Adrenal gland (tissue), 12 donors: Measurements from ENCODE around the gene ZSCAN23. TPM values are rescaled to one million over a fixed set of nuclear protein-coding genes. Genes with fewer than 3 reads are reported as not detected.
"Not testable (repeated sequence)": the region's sequence is repeated elsewhere in the genome, so short reads cannot be mapped to it uniquely, and the experiment has no call there.

ENCODE experiments used
- DNase-seq, 7 donors: peaks; one replicate each; pipeline ENCODE4 v3.0.0-alpha.2; 2019 to 2020
- H3K27ac ChIP-seq, 5 donors: fragments of 200-600 bp; sonication (generic) in 4 of 5; 1 replicate in 3 of 5; 2 replicates in 2 of 5; pipeline versions ENCODE4 v1.5.1 to v1.8.0; 2016 to 2020; ENCODE audit warnings: mild to moderate bottlenecking in 1 of 5
- H3K27me3 ChIP-seq: fragments of 200-600 bp; 2 replicates; pipeline ENCODE4 v1.8.0; 2021
- H3K36me3 ChIP-seq, 2 donors: fragments of 200-600 bp; replicated peaks in 1 of 2; 1 replicate in 1 of 2; 2 replicates in 1 of 2; pipeline versions ENCODE4 v1.5.1 to v1.8.0; 2018 to 2022
- H3K4me1 ChIP-seq, 2 donors: fragments of 200-600 bp; replicated peaks in 1 of 2; 1 replicate in 1 of 2; 2 replicates in 1 of 2; pipeline versions ENCODE4 v1.5.1 to v1.8.0; 2018 to 2021
- H3K4me3 ChIP-seq, 4 donors: fragments of 200-600 bp; sonication (generic) in 3 of 4; one replicate each; pipeline ENCODE4 v1.5.1; 2016 to 2018
- H3K9me3 ChIP-seq, 3 donors: fragments of 200-600 bp; sonication (generic) in 1 of 3; replicated peaks in 1 of 3; 1 replicate in 2 of 3; 2 replicates in 1 of 3; pipeline versions ENCODE4 v1.5.1 to v1.8.0; 2016 to 2021
- POLR2A ChIP-seq, 2 donors: fragments of 450-650 bp; IDR thresholded peaks; one replicate each; pipeline ENCODE4 v1.6.1; 2017; ENCODE audit warnings: antibody characterized with exemption in 2 of 2, mild to moderate bottlenecking in 2 of 2, moderate library complexity in 1 of 2
- WGBS, 4 donors: extraction: QIAGEN DNeasy Blood & Tissue Kit in 2 of 4; methylation state at CpG; one replicate each; pipeline versions ENCODE4 v1.1.5 to v1.1.7; 2013 to 2017; 5-methylcytosine and 5-hydroxymethylcytosine counted together
- intact Hi-C, 2 donors: fragments of 100-400 bp; cut with DNase I; formaldehyde crosslinking; loops; one replicate each; pipeline versions ENCODE4 v1.14.1 to v1.15.0; 2022 to 2023
- polyA plus RNA-seq, 3 donors: library from polyadenylated mRNA; stranded (reverse); fragments of 200-250 nt in 2 of 3; fragments of 350-450 nt in 1 of 3; fragmentation: Illumina TruSeq in 1 of 3; extraction: RNeasy Lipid Tissue Mini Kit (QIAGEN cat#74804) in 1 of 3; gene quantifications; one replicate each; pipeline ENCODE4 v1.2.3, GENCODE V29; 2013 to 2014
- total RNA-seq, 9 donors: library from RNA; depleted of rRNA in 4 of 9; stranded (reverse); fragments of >200 nt in 4 of 9; fragments of 120-200 nt in 1 of 9; fragmentation: NEBNext Ultra II Directional in 1 of 9; extraction: Animal tissue kit (Norgen Biotek cat#: 25700) in 1 of 9; gene quantifications; one replicate each; pipeline versions ENCODE4 v1.1.0 to v1.2.4, GENCODE V29; 2013 to 2023
- TF ChIP-seq, protein P1 (sequence below), 6 experiments: fragments of 450-650 bp in 4 of 6; fragments of 200-600 bp in 2 of 6; sonication (generic) in 1 of 6; IDR thresholded peaks; 1 replicate in 5 of 6; 2 replicates in 1 of 6; pipeline versions ENCODE4 v1.5.1 to v1.8.0; 2016 to 2021; ENCODE audit warnings: antibody characterized with exemption in 6 of 6, mild to moderate bottlenecking in 2 of 6, moderate library complexity in 1 of 6
- donor health status: healthy with polysubstance abuse.
- donor health status: Bipolar disorder and iron deficiency.
- donor health status: DM: yes; HTN: yes; CAD: no.
- donor health status: DM: no; HTN: no; CAD: no.
- donor health status: DM: no; HTN: no; CAD: no.
- donor health status: DM: yes; HTN: yes; CAD: no.

ZSCAN23 gene
- total and polyA plus RNA-seq, 12 donors = 0.13 to 8.0 (median 2.2) TPM

DNA sequence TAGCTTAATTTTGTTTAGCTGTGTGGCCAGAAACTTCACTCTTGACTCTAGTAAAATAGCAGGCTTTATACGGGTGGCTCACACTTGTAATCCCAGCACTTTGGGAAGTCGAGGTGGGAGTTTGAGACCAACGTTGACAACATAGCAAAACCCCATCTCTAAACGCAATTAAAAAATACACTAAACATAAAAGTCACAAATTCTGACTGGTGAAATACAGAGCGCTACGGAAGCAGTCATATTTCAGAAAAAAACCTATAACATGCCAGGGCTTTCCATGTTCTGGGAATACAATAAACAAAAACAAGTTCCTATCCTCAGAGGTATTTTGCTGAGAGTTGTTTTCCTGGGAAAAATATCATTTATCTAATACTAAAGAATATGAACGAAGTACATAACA, 24.8 kb upstream of the ZSCAN23 start:
- no peaks in the 10 kb centered on the region for H3K36me3 ChIP-seq
- peaks cover 0 to 5% (median 0%) of the 10 kb centered on the region in 3 donors for H3K9me3 ChIP-seq
- no peak for TF ChIP-seq POLR2A (IDR thresholded peaks at IDR 0.05)
- TF ChIP-seq, protein P1, sequence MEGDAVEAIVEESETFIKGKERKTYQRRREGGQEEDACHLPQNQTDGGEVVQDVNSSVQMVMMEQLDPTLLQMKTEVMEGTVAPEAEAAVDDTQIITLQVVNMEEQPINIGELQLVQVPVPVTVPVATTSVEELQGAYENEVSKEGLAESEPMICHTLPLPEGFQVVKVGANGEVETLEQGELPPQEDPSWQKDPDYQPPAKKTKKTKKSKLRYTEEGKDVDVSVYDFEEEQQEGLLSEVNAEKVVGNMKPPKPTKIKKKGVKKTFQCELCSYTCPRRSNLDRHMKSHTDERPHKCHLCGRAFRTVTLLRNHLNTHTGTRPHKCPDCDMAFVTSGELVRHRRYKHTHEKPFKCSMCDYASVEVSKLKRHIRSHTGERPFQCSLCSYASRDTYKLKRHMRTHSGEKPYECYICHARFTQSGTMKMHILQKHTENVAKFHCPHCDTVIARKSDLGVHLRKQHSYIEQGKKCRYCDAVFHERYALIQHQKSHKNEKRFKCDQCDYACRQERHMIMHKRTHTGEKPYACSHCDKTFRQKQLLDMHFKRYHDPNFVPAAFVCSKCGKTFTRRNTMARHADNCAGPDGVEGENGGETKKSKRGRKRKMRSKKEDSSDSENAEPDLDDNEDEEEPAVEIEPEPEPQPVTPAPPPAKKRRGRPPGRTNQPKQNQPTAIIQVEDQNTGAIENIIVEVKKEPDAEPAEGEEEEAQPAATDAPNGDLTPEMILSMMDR (IDR thresholded peaks at IDR 0.05) = no peak
- H3K4me1 ChIP-seq = no peaks in the 10 kb centered on the region
- no peak for DNase-seq
- H3K27ac ChIP-seq = no peak overlapping the region
- intact Hi-C loops = no loop called here
- H3K27me3 ChIP-seq = peaks cover 8% of the 10 kb centered on the region
- 61 to 79% (median 76%) methylated on average over 7 of the region's 7 CpGs for WGBS, 4 donors
- H3K4me3 ChIP-seq = no peak overlapping the region

DNA sequence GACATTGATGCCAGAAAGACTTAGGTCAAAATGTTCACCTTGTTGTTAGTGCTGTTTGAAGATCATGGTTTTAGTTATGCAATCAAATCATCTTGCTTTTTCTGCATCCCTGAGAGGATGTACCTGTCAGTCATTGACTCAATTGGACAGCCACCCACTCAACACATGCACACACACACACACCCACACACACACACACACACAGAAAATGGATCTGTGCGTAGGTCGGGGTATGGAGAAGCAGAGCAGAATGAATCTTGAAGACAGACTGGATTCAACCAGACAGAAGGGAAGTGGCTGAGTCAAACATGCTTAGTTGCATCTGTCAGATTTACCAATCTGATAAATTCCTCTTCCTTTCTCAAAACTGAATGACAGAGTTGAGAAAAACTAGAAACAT, 19.1 kb upstream of the ZSCAN23 start:
- DNase-seq = no peak
- 34 to 54% (median 44%) methylated on average over 2 of the region's 2 CpGs for WGBS, 4 donors
- peaks cover 25% of the 10 kb centered on the region for H3K27me3 ChIP-seq
- no peaks in the 10 kb centered on the region for H3K9me3 ChIP-seq
- TF ChIP-seq, protein P1 (IDR thresholded peaks at IDR 0.05) = no peak
- no peak for TF ChIP-seq POLR2A (IDR thresholded peaks at IDR 0.05)
- H3K27ac ChIP-seq = no peak overlapping the region
- intact Hi-C loops = no loop called here
- H3K4me3 ChIP-seq = no peak overlapping the region
- no peaks in the 10 kb centered on the region for H3K4me1 ChIP-seq
- no peaks in the 10 kb centered on the region for H3K36me3 ChIP-seq

DNA sequence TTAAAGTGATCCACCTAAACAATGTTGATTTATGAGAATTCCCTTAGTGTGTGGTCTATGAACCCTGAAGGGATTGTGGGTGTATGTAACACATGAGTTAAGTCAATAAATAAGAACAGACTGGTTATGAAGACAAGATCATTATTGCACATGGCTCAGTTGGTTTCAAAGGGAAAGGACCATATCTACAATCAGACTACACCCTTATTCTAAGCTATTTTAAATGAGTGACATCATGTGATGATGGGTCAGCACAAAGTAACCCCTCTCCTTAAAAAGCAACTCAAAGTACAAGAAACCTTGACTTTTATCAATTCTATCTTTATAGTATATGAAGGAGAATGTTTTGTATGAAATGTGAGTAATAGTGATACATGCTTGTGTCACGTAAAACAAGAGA, 15.3 kb upstream of the ZSCAN23 start:
- H3K9me3 ChIP-seq = no peaks in the 10 kb centered on the region
- H3K27me3 ChIP-seq = peaks cover 17% of the 10 kb centered on the region
- intact Hi-C loops = no loop called here
- TF ChIP-seq, protein P1 (IDR thresholded peaks at IDR 0.05) = no peak
- TF ChIP-seq POLR2A (IDR thresholded peaks at IDR 0.05) = no peak
- H3K27ac ChIP-seq = no peak overlapping the region
- no peak overlapping the region for H3K4me3 ChIP-seq
- no peaks in the 10 kb centered on the region for H3K36me3 ChIP-seq
- WGBS, 4 donors = 59 to 79% (median 65%) methylated on average over 1 of the region's 1 CpG
- H3K4me1 ChIP-seq = no peaks in the 10 kb centered on the region
- DNase-seq = no peak

DNA sequence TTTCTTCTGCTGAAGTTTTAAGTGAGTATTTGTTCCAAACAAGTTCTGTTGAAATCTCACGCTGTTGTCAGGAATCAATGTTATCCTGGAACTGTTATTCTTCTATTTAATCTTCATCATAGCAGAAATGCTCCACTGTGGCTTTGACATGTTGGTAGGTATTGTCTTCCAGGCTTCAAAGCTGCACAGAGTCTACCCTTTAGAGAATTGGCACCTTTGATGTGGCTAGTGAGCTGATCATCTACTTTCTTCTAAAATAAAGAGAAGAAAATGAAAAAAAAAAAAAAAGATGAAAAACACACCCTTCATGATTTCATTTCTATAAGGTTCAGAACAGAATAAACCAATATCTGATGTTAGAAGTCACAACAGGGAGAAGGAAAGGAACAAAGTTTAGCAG, 5.8 kb upstream of the ZSCAN23 start:
- intact Hi-C loops = no loop called here
- Histone ChIP-seq H3K27me3 (peaks cover 16% of the 10 kb centered on the region), H3K27ac (no peak overlapping the region), H3K36me3 (no peaks in the 10 kb centered on the region), H3K4me3 (no peak overlapping the region), H3K9me3 (no peaks in the 10 kb centered on the region), H3K4me1 (no peaks in the 10 kb centered on the region)
- TF ChIP-seq, protein P1 (IDR thresholded peaks at IDR 0.05) = no peak
- TF ChIP-seq POLR2A (IDR thresholded peaks at IDR 0.05) = no peak
- 90 to 95% (median 91%) methylated on average over 1 of the region's 1 CpG for WGBS, 4 donors
- DNase-seq = no peak

DNA sequence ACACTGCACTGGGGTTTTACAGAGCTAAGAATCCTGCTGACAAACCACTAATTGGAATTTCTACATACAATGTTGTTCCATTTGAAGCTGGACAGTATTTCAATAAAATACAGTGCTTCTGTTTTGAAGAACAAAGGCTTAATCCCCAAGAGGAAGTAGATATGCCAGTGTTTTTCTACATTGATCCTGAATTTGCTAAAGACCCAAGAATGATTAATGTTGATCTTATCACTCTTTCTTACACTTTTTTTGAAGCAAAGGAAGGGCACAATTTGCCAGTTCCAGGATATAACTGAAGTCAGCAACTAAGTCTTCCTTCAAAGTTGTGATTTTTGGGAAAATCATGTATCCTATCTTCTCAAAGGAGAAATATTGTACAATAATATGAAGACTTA, 4.2 kb upstream of the ZSCAN23 start:
- peaks cover 16% of the 10 kb centered on the region for H3K27me3 ChIP-seq
- DNase-seq, H3K36me3 ChIP-seq, H3K27ac ChIP-seq, H3K4me1 ChIP-seq, intact Hi-C loops, H3K4me3 ChIP-seq, H3K9me3 ChIP-seq: not testable (repeated sequence)
